ENCODE measurements around the gene HMCN2.
"Not testable (repeated sequence)": the region's sequence is repeated elsewhere in the genome, so short reads cannot be mapped to it uniquely, and the experiment has no call there.

DNA sequence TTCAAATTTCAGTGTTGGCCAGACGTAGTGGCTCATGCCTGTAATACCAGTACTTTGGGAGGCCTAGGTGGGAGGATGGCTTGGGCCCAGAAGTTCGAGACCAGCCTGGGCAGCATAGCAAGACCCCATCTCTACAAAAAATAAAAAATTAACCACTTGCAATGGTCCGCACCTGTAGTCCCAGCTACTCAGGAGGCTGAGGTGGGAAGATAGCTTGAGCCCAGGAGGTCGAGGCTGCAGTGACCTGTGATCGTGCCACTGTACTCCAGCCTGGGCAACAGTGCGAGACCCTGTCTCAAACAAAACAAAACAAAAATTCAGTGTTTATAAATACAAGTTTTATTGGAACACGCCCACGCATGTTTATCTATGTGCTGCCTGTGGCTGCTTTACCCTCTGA is 73.3 kb downstream of the HMCN2 start:
- not testable (repeated sequence) for TF ChIP-seq EZH2 (IDR thresholded peaks at IDR 0.05; ENCODE audit: insufficient read depth, poor library complexity, severe bottlenecking); EZH2phosphoT487 (IDR thresholded peaks at IDR 0.05; ENCODE audit: insufficient read depth, low read depth)

All from GM23248 (cell line).